ENCODE data around the gene HNRNPA0. TPM values are rescaled to one million over a fixed set of nuclear protein-coding genes. Genes with fewer than 3 reads are reported as not detected.

The HNRNPA0 gene
- total and polyA plus RNA-seq, 5 donors from 2014 or later: 14.0 to 38.1 (median 15.8) TPM

Other genes with a start within 250 kb of the HNRNPA0 start
- 24.4 TPM for gene KLHL3, start 18.3 kb downstream of the HNRNPA0 start, total RNA-seq
- 1 to 10 TPM; 2.8 to 8.6 (median 5.3) TPM for gene KLHL3, start 18.3 kb downstream of the HNRNPA0 start, polyA plus RNA-seq
- not detected for gene MYOT, start 113.5 kb upstream of the HNRNPA0 start, total RNA-seq
- gene MYOT, start 113.5 kb upstream of the HNRNPA0 start, polyA plus RNA-seq: under 1 TPM in 2 of 4 donors, not detected in 2; 0.37 to 0.64 TPM
- gene PKD2L2, start 135.1 kb upstream of the HNRNPA0 start, total RNA-seq: not detected
- under 1 TPM; 0.22 to 0.60 (median 0.53) TPM for gene PKD2L2, start 135.1 kb upstream of the HNRNPA0 start, polyA plus RNA-seq